Natural killer cell (primary cell): ENCODE results near the gene HOXD13. TPM values are rescaled to one million over a fixed set of nuclear protein-coding genes. Genes with fewer than 3 reads are reported as not detected.

Experiments
- ATAC-seq, 3 donors: fragments of 150-1000 bp in 2 of 3; fragments of 200-7000 bp in 1 of 3; cut with Tn5 transposase; 1 replicate in 1 of 3; 2 replicates in 2 of 3; pipeline ENCODE4 v1.10.0; 2021; ENCODE audit warnings: mild to moderate bottlenecking in 2 of 3, moderate library complexity in 2 of 3
- DNase-seq, 2 donors: peaks; one replicate each; pipeline versions ENCODE4 v3.0.0 to v3.0.0-alpha.2; 2013 to 2021; ENCODE audit warnings: mixed read lengths in 1 of 2
- H3K27ac ChIP-seq: one replicate; pipeline ENCODE4 v1.5.1; 2013; ENCODE audit warnings: mild to moderate bottlenecking, low read length
- H3K27me3 ChIP-seq: one replicate; pipeline ENCODE4 v1.6.1; 2013; ENCODE audit warnings: low read length; ENCODE audit not compliant: control insufficient read depth, insufficient read depth
- H3K36me3 ChIP-seq: one replicate; pipeline ENCODE4 v1.6.1; 2013; ENCODE audit warnings: low read length; ENCODE audit not compliant: control insufficient read depth, insufficient read depth
- H3K4me1 ChIP-seq: one replicate; pipeline ENCODE4 v1.6.1; 2013; ENCODE audit warnings: low read length; ENCODE audit not compliant: control insufficient read depth, insufficient read depth
- H3K4me3 ChIP-seq: one replicate; pipeline ENCODE4 v1.5.1; 2013; ENCODE audit warnings: low read length
- H3K9me3 ChIP-seq: one replicate; pipeline ENCODE4 v1.6.1; 2013; ENCODE audit warnings: low read length; ENCODE audit not compliant: control insufficient read depth, insufficient read depth
- H3K27ac Mint-ChIP-seq, 2 donors: one replicate each; pipeline ENCODE4 v1.8.0; 2022; ENCODE audit warnings: mild to moderate bottlenecking in 2 of 2, mixed read lengths in 2 of 2, moderate library complexity in 1 of 2
- H3K27me3 Mint-ChIP-seq, 2 donors: one replicate each; pipeline ENCODE4 v1.8.0; 2022; ENCODE audit warnings: low read depth in 2 of 2, mixed read lengths in 2 of 2
- H3K36me3 Mint-ChIP-seq: one replicate; pipeline ENCODE4 v1.8.0; 2022; ENCODE audit warnings: mixed read lengths
- H3K4me1 Mint-ChIP-seq, 2 donors: one replicate each; pipeline ENCODE4 v1.8.0; 2022; ENCODE audit warnings: mixed read lengths in 2 of 2
- H3K4me3 Mint-ChIP-seq: one replicate; pipeline ENCODE4 v1.8.0; 2022; ENCODE audit warnings: mild to moderate bottlenecking, moderate library complexity, mixed read lengths
- H3K9me3 Mint-ChIP-seq, 2 donors: one replicate each; pipeline ENCODE4 v1.8.0; 2022; ENCODE audit warnings: mixed read lengths in 2 of 2
- WGBS: methylation state at CpG from one replicate; pipeline ENCODE4 v1.1.7; 2013; ENCODE audit warnings: missing lambda C conversion rate; ENCODE audit not compliant: insufficient coverage; 5-methylcytosine and 5-hydroxymethylcytosine counted together
- intact Hi-C: fragments of 100-400 bp; cut with micrococcal nuclease; formaldehyde crosslinking; loops from one replicate; pipeline ENCODE4 v1.14.2; 2022
- total RNA-seq, 4 donors: library from RNA; stranded (reverse); fragments of 120-200 nt in 1 of 4; gene quantifications; one replicate each; pipeline versions ENCODE4 v1.2.3 to v1.2.4, GENCODE V29; 2013 to 2022
- TF ChIP-seq, protein P1 (sequence below): fragments of 200-600 bp; IDR thresholded peaks from one replicate; pipeline ENCODE4 v1.8.0; 2022; ENCODE audit warnings: antibody characterized with exemption

HOXD13 gene
- total RNA-seq, 3 donors from 2014 or later (not counting 1 experiment from before 2014, with no cell fraction given) = not detected

DNA sequence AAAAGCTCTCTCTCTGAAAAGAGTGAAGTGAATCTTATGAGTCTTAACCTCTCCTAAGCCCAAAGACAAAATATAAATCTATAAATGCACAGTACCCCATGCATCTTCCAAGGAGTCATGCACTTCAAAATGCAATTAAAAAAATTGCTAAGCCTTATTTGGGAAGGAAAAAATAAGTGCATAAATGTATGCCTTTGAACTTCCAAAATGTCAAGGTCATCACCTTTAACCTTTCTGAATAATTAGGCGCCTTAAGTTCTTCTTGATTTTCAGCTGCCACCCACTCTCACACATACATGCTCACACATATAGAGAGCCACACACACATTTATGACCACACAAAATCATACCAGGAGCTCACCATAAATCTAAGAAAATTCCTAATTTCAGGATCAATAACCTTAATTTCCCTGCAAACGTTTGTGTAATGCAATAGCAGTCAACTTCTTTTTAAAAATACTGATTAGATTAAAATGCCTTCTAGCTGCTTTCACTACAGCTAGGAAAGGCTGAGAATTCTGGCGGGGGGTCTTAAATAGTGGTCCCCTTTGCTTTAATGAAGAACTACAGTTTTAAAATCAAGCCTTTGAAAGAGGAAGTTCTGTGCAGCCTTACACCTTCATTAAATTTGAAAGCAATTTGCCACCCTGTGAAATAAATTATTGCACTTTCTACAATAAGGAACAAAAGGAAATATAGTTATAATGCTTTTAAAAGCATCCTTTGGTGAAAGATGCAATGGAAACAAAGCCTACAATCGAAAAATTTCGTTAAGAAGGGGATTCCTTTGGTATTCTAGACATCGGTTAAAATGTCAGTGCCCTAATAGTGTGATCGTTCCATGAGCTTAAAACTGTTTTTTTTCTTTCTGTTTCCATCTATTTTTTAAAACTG is 18.1 kb downstream of the HOXD13 start:
- Histone ChIP-seq H3K4me1 (peaks cover 3% of the 10 kb centered on the region), H3K36me3 (no peaks in the 10 kb centered on the region), H3K27ac (no peak overlapping the region), H3K9me3 (peaks cover 3% of the 10 kb centered on the region), H3K27me3 (peaks cover 75% of the 10 kb centered on the region), H3K4me3 (no peak overlapping the region)
- Mint-ChIP-seq H3K9me3 (no peaks in the 10 kb centered on the region), H3K27ac (no peak overlapping the region), H3K4me3 (peak overlapping the region; percentile 9), H3K36me3 (peaks cover 8% of the 10 kb centered on the region), H3K27me3 (peaks cover 68 to 71% of the 10 kb centered on the region in 2 donors), H3K4me1 (peaks cover 0 to 14% of the 10 kb centered on the region in 2 donors)
- DNase-seq (no peak), ATAC-seq (no peak)
- TF ChIP-seq, protein P1, sequence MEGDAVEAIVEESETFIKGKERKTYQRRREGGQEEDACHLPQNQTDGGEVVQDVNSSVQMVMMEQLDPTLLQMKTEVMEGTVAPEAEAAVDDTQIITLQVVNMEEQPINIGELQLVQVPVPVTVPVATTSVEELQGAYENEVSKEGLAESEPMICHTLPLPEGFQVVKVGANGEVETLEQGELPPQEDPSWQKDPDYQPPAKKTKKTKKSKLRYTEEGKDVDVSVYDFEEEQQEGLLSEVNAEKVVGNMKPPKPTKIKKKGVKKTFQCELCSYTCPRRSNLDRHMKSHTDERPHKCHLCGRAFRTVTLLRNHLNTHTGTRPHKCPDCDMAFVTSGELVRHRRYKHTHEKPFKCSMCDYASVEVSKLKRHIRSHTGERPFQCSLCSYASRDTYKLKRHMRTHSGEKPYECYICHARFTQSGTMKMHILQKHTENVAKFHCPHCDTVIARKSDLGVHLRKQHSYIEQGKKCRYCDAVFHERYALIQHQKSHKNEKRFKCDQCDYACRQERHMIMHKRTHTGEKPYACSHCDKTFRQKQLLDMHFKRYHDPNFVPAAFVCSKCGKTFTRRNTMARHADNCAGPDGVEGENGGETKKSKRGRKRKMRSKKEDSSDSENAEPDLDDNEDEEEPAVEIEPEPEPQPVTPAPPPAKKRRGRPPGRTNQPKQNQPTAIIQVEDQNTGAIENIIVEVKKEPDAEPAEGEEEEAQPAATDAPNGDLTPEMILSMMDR = no peak
- 23% methylated on average over 7 of the region's 7 CpGs for WGBS
- intact Hi-C loops = loop anchor here (5.0 kb wide), 1 partner anchor 33 kb away; no protein-coding TSS in a partner anchor

GRCh38 chr2:176111309-176111663 is 18.8 kb downstream of the HOXD13 start:
- Mint-ChIP-seq H3K36me3 (peaks cover 8% of the 10 kb centered on the region), H3K9me3 (no peaks in the 10 kb centered on the region), H3K27ac (no peak overlapping the region), H3K4me3 (peak overlapping the region; percentile 9), H3K4me1 (peaks cover 0 to 8% of the 10 kb centered on the region in 2 donors), H3K27me3 (peaks cover 65 to 68% of the 10 kb centered on the region in 2 donors)
- peaks cover 77% of the 10 kb centered on the region for H3K27me3 ChIP-seq
- ATAC-seq (no peak), DNase-seq (peak in 1 of 2 donors; percentile 39)
- H3K27ac ChIP-seq = no peak overlapping the region
- H3K4me3 ChIP-seq = no peak overlapping the region
- H3K36me3 ChIP-seq = no peaks in the 10 kb centered on the region
- TF ChIP-seq, protein P1 = no peak
- intact Hi-C loops = loop anchor here (5.0 kb wide), 1 partner anchor 34 kb away; no protein-coding TSS in a partner anchor
- peaks cover 3% of the 10 kb centered on the region for H3K9me3 ChIP-seq
- WGBS = 4% methylated on average over 16 of the region's 16 CpGs
- H3K4me1 ChIP-seq = peaks cover 3% of the 10 kb centered on the region

DNA sequence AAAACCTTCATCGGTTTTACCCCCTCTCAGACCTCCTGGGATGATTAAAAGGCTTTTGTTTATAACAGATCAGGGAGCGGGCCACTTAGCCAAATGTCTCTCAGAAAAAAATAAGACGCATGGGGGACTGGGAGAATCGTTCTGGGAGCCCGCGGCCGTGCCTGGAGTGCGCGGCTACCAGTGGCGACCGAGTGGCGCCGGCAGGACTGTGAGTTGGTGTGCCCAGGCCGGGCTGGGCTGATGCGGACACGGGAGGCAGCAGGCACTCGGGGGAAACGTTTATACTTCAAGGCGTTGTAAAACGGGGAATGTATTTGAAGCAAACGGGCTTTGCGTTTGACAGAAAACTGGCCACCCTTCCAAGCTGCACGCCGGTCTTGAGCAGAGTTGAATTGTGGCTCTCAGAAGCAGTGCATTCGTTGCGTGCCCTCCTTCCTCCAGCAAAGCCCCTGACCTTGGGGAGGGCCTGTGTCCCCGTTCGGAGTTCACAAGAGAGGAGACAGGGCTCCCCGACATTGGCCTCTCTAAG is 19.4 kb downstream of the HOXD13 start:
- intact Hi-C loops = loop anchor here (5.0 kb wide), 1 partner anchor 35 kb away; no protein-coding TSS in a partner anchor
- no peaks in the 10 kb centered on the region for H3K36me3 ChIP-seq
- H3K4me1 Mint-ChIP-seq = peaks cover 0 to 5% of the 10 kb centered on the region in 2 donors
- no peak overlapping the region for H3K27ac ChIP-seq
- H3K4me1 ChIP-seq = peaks cover 3% of the 10 kb centered on the region
- H3K4me3 ChIP-seq = no peak overlapping the region
- TF ChIP-seq, protein P1 = no peak
- DNase-seq (no peak), ATAC-seq (no peak)
- H3K9me3 ChIP-seq = peaks cover 6% of the 10 kb centered on the region
- H3K27me3 Mint-ChIP-seq = peaks cover 68 to 70% of the 10 kb centered on the region in 2 donors
- H3K4me3 Mint-ChIP-seq = no peak overlapping the region
- H3K27me3 ChIP-seq = peaks cover 79% of the 10 kb centered on the region
- peaks cover 8% of the 10 kb centered on the region for H3K36me3 Mint-ChIP-seq
- 8% methylated on average over 28 of the region's 29 CpGs for WGBS
- no peaks in the 10 kb centered on the region for H3K9me3 Mint-ChIP-seq
- H3K27ac Mint-ChIP-seq = no peak overlapping the region
